Activated CD4-positive, alpha-beta memory T cell treated with anti-CD3 and anti-CD28 coated beads, Interleukin-2, amount 10 ng/mL, durations not matched to agents 7 days and 5 days (primary cell): Measurements from ENCODE around the gene CPXM2. TPM values are rescaled to one million over a fixed set of nuclear protein-coding genes. Genes with fewer than 3 reads are reported as not detected.

ENCODE experiments used
- CTCF ChIA-PET: fragments of 350-600 bp; sonication (Branson Sonifier 250); formaldehyde crosslinking; loops from one replicate; lab custom pipeline; 2021; ENCODE audit warnings: antibody characterized with exemption, inconsistent platforms; lab: Charles Lee
- POLR2A ChIA-PET: fragments of 350-600 bp; sonication (Branson Sonifier 250); formaldehyde crosslinking; loops from one replicate; lab custom pipeline; 2021; ENCODE audit warnings: antibody characterized with exemption; lab: Charles Lee
- DNase-seq: peaks from one replicate; pipeline ENCODE4 v3.0.0-alpha.2; 2020
- H3K27ac Mint-ChIP-seq: one replicate; pipeline ENCODE4 v1.8.0; 2021; ENCODE audit warnings: mild to moderate bottlenecking, mixed read lengths
- H3K27me3 Mint-ChIP-seq: one replicate; pipeline ENCODE4 v1.8.0; 2021; ENCODE audit warnings: mixed read lengths
- H3K36me3 Mint-ChIP-seq: one replicate; pipeline ENCODE4 v1.8.0; 2021; ENCODE audit warnings: low read depth, mixed read lengths
- H3K4me1 Mint-ChIP-seq: one replicate; pipeline ENCODE4 v1.8.0; 2021; ENCODE audit warnings: mixed read lengths
- H3K4me3 Mint-ChIP-seq: one replicate; pipeline ENCODE4 v1.8.0; 2021; ENCODE audit warnings: mild to moderate bottlenecking, mixed read lengths
- H3K9me3 Mint-ChIP-seq: one replicate; pipeline ENCODE4 v1.8.0; 2021; ENCODE audit warnings: mixed read lengths
- total RNA-seq, 2 experiments: library from RNA; stranded (reverse); gene quantifications; one replicate each; pipeline ENCODE4 v1.2.3, GENCODE V29; 2021

The CPXM2 gene
- total RNA-seq, 2 experiments from 2014 or later = not detected

DNA sequence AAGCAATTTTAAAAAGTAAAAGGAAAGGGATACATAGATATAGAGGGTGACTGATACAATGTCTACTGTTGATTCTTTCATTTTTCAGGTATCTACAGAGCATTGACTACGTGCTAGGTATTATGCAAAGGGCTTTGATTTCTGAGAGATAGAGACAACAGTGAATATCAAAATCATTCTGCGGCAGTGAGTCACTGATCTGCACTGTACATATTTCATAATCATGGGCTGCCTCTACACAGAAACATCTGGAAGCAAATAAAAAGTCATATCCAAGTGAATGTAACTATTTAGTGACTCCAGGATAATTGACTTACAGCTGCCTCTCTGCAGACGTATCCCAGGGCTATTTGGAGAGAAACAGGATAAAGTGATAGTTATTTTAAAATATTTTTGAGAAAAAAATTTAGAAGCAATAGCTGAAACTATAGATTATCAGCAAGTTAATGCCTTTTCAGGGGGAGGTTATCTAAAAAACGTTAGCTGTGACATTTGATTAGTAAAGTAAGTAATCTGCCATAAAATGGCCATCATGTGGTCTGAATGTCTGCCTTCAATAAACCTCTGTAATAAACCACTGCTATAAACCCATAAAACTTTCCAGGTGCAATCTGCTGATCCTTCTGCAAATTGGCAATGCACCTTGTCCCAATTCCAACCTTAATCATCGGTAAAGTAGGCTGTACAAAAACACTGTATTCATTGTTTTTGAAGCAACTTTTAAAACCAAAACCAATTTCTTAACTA lies 43.7 kb downstream of the CPXM2 start:
- no peak overlapping the region for H3K4me3 Mint-ChIP-seq
- H3K9me3 Mint-ChIP-seq = peaks cover 2% of the 10 kb centered on the region
- no peak for DNase-seq
- ChIA-PET CTCF (no interaction called here), POLR2A (no interaction called here)
- no peak overlapping the region for H3K27ac Mint-ChIP-seq
- peaks cover 2% of the 10 kb centered on the region for H3K4me1 Mint-ChIP-seq
- no peaks in the 10 kb centered on the region for H3K36me3 Mint-ChIP-seq
- H3K27me3 Mint-ChIP-seq = no peaks in the 10 kb centered on the region

DNA sequence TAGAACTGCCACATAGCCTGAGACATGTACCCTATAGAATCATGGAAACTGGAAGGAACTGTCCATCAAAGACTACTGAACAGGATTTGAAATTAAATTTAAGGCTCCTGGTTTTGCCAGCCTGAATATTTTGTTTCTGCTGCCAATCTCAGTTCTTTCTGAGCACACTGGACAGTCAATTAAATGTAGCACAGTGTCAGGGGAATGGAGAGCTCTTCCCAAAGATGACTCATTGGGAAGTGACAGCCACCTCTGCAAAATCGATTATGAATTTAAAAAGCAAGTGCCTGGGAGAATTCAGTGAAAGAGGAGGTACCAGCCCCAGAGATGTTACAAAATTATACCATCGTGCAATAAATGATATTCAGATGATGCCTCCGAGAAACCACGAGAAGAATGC lies 47.8 kb downstream of the CPXM2 start:
- POLR2A ChIA-PET = no interaction called here
- H3K27ac Mint-ChIP-seq = no peak overlapping the region

DNA sequence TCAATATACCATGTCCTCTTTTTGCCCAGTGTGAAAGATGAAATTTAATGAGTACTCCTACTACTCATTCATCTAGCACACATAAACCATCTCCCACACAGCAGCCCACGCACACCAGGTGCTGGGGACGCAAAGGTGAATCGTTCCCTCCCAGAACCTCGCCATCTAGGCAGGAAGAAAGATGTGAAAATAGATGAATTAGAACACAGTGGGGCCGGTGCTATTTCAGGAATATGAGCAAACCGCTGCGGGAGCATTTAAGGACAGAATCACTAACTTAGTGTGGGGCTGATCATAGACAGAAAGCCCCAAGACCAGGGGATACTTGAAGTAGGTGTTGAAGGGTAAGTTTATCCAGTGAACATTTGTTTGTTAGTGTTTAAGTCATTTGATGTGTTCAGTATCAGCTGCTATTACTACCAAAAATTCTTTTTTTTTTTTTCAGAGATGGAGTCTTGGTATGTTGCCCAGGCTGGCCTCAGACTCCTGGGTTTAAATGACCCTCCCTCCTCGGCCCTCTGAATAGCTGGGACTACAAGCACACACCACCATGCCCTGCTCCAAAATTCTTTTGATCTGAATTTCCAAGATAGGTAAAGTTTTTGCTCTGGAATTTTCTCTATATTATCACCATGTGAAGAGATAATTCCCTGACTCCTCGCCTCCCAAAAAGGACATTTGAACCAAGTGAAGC lies 48.8 kb downstream of the CPXM2 start:
- H3K27me3 Mint-ChIP-seq = no peaks in the 10 kb centered on the region
- no peaks in the 10 kb centered on the region for H3K4me1 Mint-ChIP-seq
- CTCF ChIA-PET = no interaction called here
- H3K9me3 Mint-ChIP-seq = no peaks in the 10 kb centered on the region
- no peak overlapping the region for H3K4me3 Mint-ChIP-seq
- H3K36me3 Mint-ChIP-seq = no peaks in the 10 kb centered on the region
- POLR2A ChIA-PET = no interaction called here
- DNase-seq = no peak
- H3K27ac Mint-ChIP-seq = no peak overlapping the region

More for the DNA sequence above, 47.8 kb downstream of the CPXM2 start:
- no peak for DNase-seq
- CTCF ChIA-PET = no interaction called here
- no peaks in the 10 kb centered on the region for H3K27me3 Mint-ChIP-seq
- no peaks in the 10 kb centered on the region for H3K4me1 Mint-ChIP-seq
- no peaks in the 10 kb centered on the region for H3K36me3 Mint-ChIP-seq
- H3K4me3 Mint-ChIP-seq = no peak overlapping the region
- H3K9me3 Mint-ChIP-seq = no peaks in the 10 kb centered on the region

DNA sequence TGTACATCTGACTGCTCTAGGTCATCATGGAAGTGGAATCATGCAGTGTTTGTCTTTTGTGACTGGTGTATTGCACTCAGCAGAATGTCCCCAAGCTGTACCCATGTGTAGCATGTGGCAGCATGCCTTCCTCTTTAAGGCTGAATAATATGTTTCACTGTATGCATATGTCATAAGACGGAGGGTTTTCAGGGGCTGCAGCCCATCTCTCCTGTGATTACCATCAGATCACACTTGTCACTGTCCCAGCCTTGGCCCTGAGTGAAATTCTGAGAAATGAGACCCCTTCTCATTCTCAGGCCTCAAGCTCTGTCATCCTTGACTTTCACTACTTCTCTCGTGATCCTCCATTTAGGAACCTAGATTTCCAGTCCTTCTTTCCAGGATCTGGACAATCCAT lies 50.0 kb downstream of the CPXM2 start:
- H3K36me3 Mint-ChIP-seq = no peaks in the 10 kb centered on the region
- H3K4me1 Mint-ChIP-seq = no peaks in the 10 kb centered on the region
- no peak overlapping the region for H3K27ac Mint-ChIP-seq
- no peak overlapping the region for H3K4me3 Mint-ChIP-seq
- ChIA-PET CTCF (no interaction called here), POLR2A (no interaction called here)
- no peaks in the 10 kb centered on the region for H3K9me3 Mint-ChIP-seq
- no peak for DNase-seq
- no peaks in the 10 kb centered on the region for H3K27me3 Mint-ChIP-seq

DNA sequence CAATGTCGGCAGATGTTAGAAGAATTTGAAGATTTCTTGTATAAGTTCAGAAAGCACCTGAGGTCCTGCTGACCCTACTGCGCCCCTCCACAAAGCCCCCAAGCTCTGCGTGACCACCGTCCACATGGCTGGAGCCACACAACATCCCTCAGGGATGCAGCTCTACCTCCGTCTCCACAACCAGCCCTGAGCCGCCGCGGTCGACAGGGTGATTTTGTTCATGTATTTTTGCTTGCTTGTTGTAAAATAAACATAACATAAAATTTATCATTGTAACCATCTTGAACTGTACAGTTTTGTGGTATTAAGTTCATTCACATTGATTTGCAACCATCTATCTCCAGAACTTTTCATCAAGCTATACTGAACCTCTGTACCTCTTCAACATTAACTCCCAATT lies 50.5 kb downstream of the CPXM2 start:
- H3K27me3 Mint-ChIP-seq = no peaks in the 10 kb centered on the region
- no peak overlapping the region for H3K27ac Mint-ChIP-seq
- ChIA-PET CTCF (no interaction called here), POLR2A (no interaction called here)
- H3K36me3 Mint-ChIP-seq = no peaks in the 10 kb centered on the region
- H3K4me1 Mint-ChIP-seq = no peaks in the 10 kb centered on the region
- no peak overlapping the region for H3K4me3 Mint-ChIP-seq
- no peak for DNase-seq
- H3K9me3 Mint-ChIP-seq = no peaks in the 10 kb centered on the region

DNA sequence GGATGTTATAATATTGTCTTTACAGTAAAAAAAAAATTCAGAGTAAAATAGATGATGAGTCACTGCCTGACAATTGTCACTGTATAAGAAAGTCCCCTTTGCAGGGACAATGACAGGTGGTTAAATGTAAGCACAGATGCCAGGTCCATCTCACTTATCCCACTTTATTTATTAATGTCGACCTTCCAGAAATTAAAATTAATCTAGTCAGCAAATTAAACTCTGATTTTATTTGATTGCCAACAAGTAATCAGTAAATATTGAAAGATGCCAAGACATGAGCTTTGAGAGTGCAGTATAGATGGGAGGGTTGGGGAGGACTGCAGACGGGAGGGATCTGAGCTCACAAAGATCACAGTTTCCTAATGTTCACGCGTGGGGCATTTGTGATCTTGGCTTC lies 50.9 kb downstream of the CPXM2 start:
- no peak for DNase-seq
- Mint-ChIP-seq H3K9me3 (no peaks in the 10 kb centered on the region), H3K4me1 (no peaks in the 10 kb centered on the region), H3K27ac (no peak overlapping the region), H3K4me3 (no peak overlapping the region), H3K27me3 (no peaks in the 10 kb centered on the region), H3K36me3 (no peaks in the 10 kb centered on the region)
- ChIA-PET CTCF (no interaction called here), POLR2A (no interaction called here)

DNA sequence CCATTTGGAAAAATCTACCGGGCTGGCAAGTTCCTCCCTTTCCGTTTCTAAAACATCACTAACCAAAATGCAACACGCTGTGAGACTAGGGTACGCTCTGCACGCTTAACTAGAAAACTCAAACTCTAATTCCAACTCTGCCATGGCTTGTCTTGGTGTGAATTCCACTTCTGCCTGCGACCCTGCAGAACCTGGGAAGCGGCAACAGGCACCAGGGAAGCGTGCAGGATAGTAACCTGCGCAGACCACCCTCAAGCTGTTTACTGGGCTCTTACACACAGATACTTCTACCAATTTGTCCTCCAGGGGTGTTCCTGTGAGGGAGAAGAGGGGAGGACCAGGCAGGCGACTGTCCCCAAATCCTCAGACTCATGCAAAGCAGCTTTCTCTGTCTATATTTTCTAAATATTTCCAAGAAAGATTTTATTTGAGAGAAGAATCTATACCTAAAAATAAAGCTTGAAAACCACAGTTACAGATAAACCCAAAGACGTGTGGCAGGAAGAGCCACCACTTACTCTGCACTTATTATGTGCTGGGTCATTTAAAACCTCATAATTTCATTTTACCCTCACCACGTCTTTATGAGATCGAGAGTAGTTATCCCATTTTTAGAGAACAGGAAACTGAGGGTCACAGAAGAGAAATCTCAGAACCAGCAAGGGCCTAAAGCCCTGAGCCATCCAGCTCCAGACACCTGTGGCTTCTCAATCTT lies 52.9 kb downstream of the CPXM2 start:
- Mint-ChIP-seq H3K4me1 (no peaks in the 10 kb centered on the region), H3K9me3 (no peaks in the 10 kb centered on the region), H3K36me3 (no peaks in the 10 kb centered on the region), H3K27ac (no peak overlapping the region), H3K4me3 (no peak overlapping the region), H3K27me3 (no peaks in the 10 kb centered on the region)
- POLR2A ChIA-PET = no interaction called here
- DNase-seq = no peak
- CTCF ChIA-PET = no interaction called here

DNA sequence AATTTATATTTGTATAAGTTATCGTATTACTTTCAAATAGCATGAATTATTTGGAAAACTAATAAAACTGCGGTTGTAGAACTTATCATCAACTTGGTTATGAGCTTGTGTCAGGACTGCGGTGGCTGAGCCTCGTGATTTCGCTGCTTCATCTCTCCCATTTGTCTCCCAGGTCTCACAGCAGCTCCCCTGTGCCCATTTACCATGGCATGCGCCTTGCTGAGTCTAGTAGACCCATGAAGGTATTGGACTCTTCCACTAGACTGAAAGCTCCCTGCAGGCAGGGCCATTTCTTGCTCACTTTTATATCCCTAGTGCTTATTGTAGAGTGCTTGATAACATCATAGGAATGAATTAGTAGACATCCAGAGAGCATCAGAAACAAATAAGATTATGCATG lies 53.9 kb downstream of the CPXM2 start:
- H3K4me1 Mint-ChIP-seq = no peaks in the 10 kb centered on the region
- POLR2A ChIA-PET = no interaction called here
- H3K4me3 Mint-ChIP-seq = no peak overlapping the region
- no peaks in the 10 kb centered on the region for H3K9me3 Mint-ChIP-seq
- CTCF ChIA-PET = no interaction called here
- H3K27ac Mint-ChIP-seq = no peak overlapping the region
- no peaks in the 10 kb centered on the region for H3K27me3 Mint-ChIP-seq
- H3K36me3 Mint-ChIP-seq = no peaks in the 10 kb centered on the region
- no peak for DNase-seq

DNA sequence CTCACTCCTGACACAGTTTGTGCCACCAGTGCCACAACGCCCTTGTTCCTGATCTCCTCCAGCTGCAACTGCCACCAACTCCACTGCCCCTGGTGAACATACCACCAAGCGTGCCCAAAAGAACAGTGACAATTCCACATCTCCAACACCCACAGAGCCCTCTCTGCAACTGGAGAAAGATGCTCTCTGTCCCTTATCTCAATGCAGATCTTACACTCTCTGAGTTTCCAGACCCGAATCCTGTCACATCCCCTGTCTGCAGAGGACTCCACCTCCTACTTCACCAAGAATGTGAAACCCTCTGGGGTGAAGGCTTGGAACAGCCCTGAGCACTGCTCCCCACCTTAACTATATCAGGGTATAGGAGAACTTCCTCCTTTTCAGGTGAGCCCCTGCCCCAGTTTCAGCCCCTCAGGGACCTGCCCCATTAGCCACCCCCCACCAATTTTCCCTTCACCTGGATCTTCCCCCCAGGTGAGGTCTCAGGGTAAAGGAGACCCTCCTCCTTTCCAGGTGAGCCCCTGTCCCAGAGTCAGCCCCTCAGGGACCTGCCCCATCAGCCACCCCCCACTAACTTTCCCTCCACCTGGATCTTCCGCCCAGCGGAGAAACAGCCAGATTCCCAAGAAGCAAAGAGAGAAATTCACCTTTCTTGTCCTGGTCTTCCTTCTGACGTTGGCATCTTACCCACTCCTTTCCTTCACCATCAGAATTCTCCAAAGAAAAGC lies 55.0 kb downstream of the CPXM2 start:
- Mint-ChIP-seq H3K36me3 (no peaks in the 10 kb centered on the region), H3K9me3 (no peaks in the 10 kb centered on the region), H3K4me1 (no peaks in the 10 kb centered on the region), H3K4me3 (no peak overlapping the region), H3K27ac (no peak overlapping the region), H3K27me3 (no peaks in the 10 kb centered on the region)
- no peak for DNase-seq
- ChIA-PET CTCF (no interaction called here), POLR2A (no interaction called here)

DNA sequence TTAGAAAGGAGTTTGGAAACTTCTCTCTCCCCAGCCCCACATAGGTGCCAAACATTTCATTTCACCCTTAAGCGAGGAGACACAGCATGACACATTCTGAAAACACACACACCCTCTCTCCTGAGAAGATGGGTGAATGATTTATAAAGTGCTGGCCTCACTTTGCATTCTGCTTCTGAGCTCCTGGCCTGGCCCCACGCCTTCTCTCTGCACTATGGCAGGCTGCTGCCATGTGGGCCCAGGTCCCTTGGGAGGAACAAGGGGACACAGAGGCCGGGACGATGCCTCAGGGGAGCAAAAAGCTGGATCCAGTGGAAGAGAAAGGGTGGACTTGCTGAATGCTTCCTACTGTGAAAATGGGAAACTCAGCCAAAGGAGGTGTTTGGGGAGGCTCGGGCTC lies 56.0 kb downstream of the CPXM2 start:
- H3K9me3 Mint-ChIP-seq = no peaks in the 10 kb centered on the region
- no peak overlapping the region for H3K4me3 Mint-ChIP-seq
- DNase-seq = no peak
- POLR2A ChIA-PET = no interaction called here
- no peaks in the 10 kb centered on the region for H3K36me3 Mint-ChIP-seq
- no peaks in the 10 kb centered on the region for H3K27me3 Mint-ChIP-seq
- no peak overlapping the region for H3K27ac Mint-ChIP-seq
- H3K4me1 Mint-ChIP-seq = no peaks in the 10 kb centered on the region
- CTCF ChIA-PET = no interaction called here

DNA sequence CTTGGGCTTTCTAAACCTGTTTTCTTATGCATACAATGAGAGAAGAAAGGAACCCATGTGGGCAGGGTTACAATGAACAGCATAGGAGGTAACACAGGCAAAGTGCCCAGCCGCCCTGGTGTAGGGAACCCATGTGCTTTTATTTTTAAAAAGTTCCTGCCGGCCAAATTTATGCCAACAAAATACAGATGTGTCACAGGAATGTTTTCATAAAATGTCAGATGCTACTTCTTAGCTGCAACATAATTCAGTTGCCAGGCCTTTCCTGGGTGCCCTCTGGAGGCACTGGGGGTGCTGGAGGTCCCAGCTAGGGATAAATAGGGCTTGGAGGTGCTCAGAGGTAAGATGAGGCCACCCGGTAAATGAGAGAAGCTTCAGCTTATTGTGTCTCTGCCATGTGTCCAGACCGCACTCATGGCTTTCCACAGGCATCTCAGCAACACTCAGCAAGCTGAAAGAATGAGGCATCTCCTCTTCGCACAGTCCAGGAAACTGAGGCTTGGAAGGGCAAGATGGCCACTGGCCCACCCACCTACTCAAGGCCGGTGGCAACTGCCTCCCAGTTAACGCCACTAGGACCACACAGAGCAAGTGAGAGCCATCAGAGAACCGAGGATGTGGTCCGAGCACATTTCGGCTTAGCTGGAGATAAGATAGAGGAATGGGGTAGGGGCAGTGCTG lies 58.3 kb downstream of the CPXM2 start:
- POLR2A ChIA-PET = no interaction called here
- H3K4me3 Mint-ChIP-seq = no peak overlapping the region
- no peaks in the 10 kb centered on the region for H3K4me1 Mint-ChIP-seq
- H3K36me3 Mint-ChIP-seq = no peaks in the 10 kb centered on the region
- no peak overlapping the region for H3K27ac Mint-ChIP-seq
- CTCF ChIA-PET = no interaction called here
- H3K27me3 Mint-ChIP-seq = no peaks in the 10 kb centered on the region
- no peaks in the 10 kb centered on the region for H3K9me3 Mint-ChIP-seq
- no peak for DNase-seq

DNA sequence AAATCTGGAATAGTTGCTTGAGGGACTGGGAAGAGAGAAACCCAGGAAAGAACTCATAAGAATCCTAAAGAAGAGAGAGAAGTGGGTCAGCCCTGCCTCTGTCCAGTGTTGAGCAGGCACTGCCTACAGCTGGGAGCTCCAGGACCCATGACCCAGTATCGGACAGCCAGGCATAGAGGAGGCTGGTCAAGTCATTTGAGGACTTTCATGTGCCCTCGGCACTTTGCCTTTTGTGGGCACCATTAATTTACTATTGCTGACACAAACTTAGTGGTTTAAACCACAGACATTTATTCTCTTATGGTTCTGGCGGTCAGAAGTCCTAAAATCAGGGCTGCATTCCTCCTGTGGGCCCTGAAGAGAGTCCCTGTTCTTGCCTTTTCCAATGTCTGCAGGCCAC lies 60.3 kb downstream of the CPXM2 start:
- Mint-ChIP-seq H3K36me3 (no peaks in the 10 kb centered on the region), H3K9me3 (no peaks in the 10 kb centered on the region), H3K4me3 (no peak overlapping the region), H3K4me1 (no peaks in the 10 kb centered on the region), H3K27me3 (no peaks in the 10 kb centered on the region), H3K27ac (no peak overlapping the region)
- CTCF ChIA-PET = no interaction called here
- DNase-seq = no peak
- POLR2A ChIA-PET = no interaction called here

DNA sequence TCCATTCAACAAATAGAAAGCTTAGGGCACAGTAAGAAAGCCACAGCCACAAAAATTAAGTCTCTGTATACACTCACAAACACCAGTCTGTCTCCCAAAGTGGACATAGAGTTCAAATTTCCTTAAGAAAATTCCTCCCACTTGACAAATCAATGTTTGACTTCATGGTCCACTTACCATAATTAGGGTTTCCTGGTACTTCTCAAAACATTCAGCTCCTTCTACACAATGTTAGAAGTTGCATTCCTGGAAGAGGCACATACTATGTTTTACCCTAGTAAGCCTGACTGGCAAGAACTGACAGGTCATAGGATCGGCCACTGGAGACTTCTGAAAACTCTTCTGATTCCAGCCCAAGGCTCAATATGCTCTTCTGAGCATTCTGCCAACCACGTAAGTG lies 70.5 kb downstream of the CPXM2 start:
- no peak overlapping the region for H3K4me3 Mint-ChIP-seq
- H3K27ac Mint-ChIP-seq = no peak overlapping the region
- H3K27me3 Mint-ChIP-seq = peaks cover 3% of the 10 kb centered on the region
- ChIA-PET POLR2A (no interaction called here), CTCF (no interaction called here)
- H3K36me3 Mint-ChIP-seq = no peaks in the 10 kb centered on the region
- H3K4me1 Mint-ChIP-seq = no peaks in the 10 kb centered on the region
- no peaks in the 10 kb centered on the region for H3K9me3 Mint-ChIP-seq
- DNase-seq = no peak
